Activated T-cell treated with anti-CD3 and anti-CD28 coated beads, Interleukin-2, amount 50 U/mL, for 1 hour (primary cell): ENCODE results near the gene MTMR6.

ENCODE experiments used
- DNase-seq: peaks from one replicate; pipeline ENCODE4 v3.0.0-alpha.2; 2020

The MTMR6 gene

GRCh38 chr13:25276748-25277147, 10.5 kb downstream of the MTMR6 start:
- DNase-seq = no peak

DNA sequence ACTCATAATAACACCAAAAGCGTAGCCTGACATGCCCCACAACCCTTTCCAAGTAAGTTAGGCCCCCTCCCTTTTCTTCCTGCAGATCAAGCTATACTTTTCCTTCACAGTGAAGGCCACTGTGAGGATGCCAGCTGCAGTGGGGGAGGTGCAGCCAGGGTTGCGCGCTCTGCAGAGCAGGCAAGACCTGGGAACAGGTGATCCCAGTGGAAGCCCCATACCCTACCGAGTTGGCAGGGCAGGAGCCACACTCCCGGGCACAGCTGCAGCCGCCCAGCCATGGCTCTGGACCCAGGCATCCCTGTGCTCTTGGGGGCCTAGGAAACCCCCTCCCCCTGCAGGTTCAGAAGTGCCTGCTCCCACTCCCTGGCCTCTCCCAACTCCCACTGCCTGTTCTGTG, 18.7 kb downstream of the MTMR6 start:
- DNase-seq = no peak

GRCh38 chr13:25267715-25268114, 19.6 kb downstream of the MTMR6 start:
- DNase-seq = no peak

- no peak for DNase-seq
These were observed 20.6 kb downstream of the MTMR6 start for GRCh38 chr13:25266706-25267105.

- no peak for DNase-seq
These were observed 25.0 kb downstream of the MTMR6 start for GRCh38 chr13:25262261-25262660.

DNA sequence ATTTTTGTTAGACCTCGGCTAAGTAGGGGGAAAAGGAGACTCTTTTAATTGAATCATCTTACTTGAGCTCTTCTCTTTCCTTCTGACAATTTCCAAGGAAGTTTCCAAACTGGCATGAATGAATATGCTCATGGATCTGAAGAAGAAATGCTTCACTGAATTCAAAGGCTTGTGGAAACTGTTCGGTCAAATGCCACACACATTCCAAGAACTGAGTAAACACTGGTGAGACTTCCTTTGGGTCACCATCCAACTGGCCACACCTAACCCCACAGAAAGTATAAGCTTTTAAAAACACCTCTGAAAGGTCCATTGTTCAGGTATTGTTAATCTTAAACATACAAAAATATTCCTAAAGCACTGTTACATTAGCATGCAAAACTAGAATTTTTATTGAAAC, 33.6 kb downstream of the MTMR6 start:
- no peak for DNase-seq

DNA sequence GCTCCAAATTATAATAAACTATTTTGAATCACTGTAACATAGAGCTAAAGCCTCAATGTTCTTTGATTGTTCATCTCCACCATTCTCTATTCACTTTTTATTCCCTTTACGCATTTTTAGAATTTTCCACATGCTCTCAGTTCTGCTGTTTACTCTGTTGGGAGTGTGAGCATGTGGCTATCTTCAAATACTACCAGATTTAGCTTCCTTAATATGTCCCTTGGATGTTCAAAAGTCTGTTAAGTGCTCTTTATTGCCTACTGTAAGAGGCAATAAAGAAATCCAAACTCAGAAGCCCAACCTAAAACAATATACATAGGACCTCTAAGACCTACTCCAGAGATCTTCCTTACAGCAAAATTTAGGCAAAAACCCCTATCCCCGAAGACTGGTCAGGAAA, 34.5 kb downstream of the MTMR6 start:
- DNase-seq = no peak

GRCh38 chr13:25252225-25252624, 35.1 kb downstream of the MTMR6 start:
- DNase-seq = no peak

DNA sequence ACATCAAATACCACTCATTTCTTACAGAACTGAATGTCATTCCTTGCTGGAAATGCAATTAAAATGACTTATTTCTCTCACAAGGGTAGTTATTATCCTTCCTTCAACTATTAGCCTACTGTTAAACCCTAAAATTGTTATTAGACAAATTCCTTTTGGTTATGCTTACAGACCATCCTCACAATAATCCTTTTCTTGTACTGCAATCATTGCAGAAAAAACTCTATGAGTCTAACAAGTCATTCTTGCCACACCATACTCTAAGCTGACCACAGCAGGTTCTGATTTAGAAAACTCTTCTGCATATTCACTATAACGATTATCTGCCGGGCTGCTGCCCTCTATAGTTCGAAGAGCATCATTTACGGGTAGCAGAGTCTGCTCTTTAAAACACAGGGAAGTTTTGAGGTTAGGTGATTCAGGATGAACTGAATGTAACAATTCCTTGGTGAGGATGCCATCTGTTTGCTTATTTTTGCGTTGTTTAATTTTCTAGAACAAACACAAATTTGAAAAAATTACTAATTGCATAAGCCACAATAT, 38.2 kb downstream of the MTMR6 start:
- no peak for DNase-seq

DNA sequence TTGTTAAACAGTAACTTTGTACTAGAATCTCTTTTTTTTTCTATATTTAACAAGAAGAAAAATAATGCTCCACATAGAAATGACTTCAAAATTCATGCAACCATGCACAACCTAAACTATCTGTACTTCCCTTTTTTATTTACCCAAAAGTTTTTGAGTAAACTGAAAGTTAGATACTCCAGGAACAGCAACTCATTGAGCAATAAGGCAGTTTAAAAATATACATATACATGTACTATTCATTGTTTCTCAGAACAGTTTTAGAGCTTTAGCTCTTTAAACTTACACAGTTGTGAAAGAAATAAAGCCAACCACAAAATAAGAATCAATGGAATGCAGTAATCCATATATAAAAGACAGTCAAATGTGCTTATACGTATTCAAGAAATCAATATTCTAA, 39.2 kb downstream of the MTMR6 start:
- no peak for DNase-seq

- no peak for DNase-seq
These were observed 39.9 kb downstream of the MTMR6 start for GRCh38 chr13:25247360-25247759.

GRCh38 chr13:25244123-25244522, 43.2 kb downstream of the MTMR6 start:
- no peak for DNase-seq

DNA sequence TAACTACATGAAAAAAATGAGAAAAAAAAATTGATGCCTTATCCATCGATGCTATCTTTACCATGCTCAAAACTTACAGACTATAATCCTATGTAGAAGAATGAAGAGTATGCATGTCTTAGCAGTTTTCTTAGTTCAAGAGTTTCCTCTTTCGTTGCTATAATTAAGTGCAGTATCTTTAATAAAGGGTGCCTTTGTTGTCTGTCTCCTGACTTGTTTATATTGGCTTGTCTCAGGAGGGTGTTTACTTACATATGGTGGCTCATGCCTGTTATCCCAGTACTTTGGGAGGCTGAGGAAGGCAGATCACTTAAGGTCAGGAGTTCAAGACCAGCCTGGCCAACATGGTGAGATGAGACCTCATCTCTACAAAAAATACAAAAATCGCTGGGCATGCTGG, 44.3 kb downstream of the MTMR6 start:
- DNase-seq = no peak

- no peak for DNase-seq
These were observed 46.3 kb downstream of the MTMR6 start for GRCh38 chr13:25241007-25241406.

DNA sequence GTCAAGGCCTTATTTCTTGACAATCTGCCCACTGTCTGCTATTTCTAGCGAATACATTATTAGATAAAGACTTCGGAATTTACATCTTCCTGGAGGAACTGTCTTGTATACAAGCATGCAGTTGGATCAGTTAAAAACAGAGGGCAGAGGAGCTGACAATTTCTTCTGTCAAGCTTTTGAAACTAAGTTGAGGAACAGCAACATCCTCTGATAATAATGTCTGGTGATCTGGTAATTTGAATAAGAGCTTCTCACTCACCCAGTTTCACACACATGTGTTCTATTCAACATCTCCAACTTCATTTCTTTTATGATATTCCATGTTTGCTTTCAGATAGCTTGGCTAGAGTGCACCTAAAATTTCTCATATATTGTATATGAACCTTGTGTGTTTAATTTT, 50.2 kb downstream of the MTMR6 start:
- DNase-seq = no peak

- no peak for DNase-seq
These were observed 53.4 kb downstream of the MTMR6 start for GRCh38 chr13:25233861-25234260.

DNA sequence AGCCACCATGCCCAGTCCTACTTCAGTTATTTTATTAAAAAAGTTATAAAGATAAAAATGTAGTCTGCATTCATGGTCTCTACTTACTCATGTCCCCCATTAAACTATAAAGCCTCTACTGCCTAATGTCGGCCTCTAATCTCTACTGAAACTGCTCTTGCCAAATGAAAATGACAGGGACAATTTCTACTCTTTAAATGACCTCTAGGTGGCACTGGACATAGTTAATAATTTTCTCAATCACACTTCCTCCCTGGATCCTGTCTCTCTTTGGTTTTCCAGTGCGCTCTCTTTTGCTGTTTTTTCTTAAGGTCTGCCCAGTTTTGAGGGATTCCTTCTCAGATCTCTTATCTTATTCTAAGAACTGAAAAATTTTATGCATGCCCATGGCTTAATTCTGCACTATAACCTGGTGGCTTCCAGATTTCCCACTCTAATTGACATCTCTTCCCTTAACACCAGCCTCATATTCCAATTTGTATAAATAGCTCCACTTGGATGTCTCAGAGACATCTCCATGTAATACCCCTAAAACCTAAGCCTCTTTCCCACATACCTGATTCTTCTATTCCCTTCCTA, 54.3 kb downstream of the MTMR6 start:
- no peak for DNase-seq

GRCh38 chr13:25231517-25231916, 55.8 kb downstream of the MTMR6 start:
- DNase-seq = no peak

GRCh38 chr13:25227690-25228089, 59.6 kb downstream of the MTMR6 start:
- no peak for DNase-seq

DNA sequence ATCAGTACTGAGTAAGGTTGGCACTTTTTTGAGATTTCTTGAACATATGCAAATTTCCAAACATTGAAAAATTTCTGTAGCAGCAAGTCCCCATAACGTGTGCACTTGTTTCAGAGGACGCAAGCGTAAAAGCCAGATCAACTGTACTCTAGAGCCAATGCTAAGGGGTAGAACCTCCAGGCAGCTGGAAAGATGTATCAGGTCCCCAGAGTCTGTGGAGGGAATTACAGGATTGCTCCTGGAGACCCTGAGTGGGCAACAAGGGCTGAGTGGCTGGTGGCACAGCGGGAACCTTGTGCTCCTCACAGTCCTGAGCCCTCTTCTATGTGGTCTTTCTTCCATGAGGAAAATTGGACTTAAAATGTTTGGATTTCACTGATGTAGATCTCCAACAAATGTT, 61.3 kb downstream of the MTMR6 start:
- DNase-seq = no peak

- DNase-seq = no peak
These were observed 63.1 kb downstream of the MTMR6 start for GRCh38 chr13:25224151-25224550.

DNA sequence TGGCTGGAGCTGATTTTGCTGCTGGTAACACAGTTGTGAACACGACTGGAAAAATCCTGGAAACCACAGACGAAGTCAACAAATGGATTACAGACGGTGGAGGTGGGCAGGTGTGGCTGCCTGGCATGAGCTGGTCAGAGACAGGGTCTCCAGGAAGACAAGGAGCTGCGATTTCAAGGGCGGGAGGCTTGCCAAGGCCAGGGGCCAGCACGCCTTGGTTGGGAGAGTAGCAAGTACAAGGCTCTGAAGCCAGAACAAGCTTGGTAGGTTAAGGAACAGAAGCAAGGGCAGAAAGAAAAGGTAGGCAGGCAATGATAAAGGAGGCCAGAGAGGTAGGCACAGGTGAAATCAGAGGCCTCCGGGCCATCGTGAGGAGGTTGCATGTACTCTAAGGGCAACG, 64.5 kb downstream of the MTMR6 start:
- no peak for DNase-seq

GRCh38 chr13:25218019-25218418, 69.3 kb downstream of the MTMR6 start:
- DNase-seq = no peak

DNA sequence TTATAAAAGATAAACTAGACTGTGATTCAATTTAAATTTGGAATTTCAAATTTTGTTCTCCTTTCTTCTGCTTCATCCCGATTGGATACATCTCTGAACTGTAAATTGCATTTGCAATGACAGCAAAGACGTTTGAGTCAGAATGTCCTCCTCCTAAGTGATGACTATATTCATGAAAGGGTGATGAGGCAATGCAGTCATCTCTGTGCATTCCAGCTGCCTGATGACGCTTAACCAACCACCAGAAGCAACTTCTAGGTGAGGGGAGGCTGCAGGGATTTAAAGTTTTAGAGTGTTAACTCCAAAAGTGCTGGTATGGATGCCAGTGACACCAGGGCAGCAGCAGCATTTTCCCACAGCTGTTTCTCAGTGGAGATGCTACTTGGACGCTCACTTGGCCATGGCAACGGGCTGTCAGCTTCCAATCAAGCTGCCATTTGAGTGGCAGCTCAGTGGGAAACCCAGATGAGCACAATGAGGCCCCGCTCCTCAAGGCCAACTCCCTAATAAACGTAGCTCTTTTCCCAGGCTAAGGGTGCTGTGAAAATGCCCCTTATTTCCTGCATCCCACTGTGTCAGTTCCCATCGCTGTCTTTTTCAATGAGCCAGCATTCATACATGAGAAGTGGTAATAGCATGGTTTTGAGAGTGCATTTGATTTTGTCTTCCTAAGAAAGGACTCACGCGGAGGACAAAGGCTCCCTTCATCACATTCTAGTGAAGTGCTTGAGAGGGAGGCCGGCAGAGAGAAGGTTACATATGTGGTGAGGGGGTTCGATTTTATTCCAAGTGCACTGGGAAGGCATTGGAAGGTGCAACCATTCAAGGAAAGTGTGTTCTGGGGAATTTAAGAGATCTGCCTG, 70.0 kb downstream of the MTMR6 start:
- no peak for DNase-seq

GRCh38 chr13:25215253-25215575, 72.1 kb downstream of the MTMR6 start:
- DNase-seq = no peak
